HCT116 (cell line): ENCODE data around the gene DNM2. TPM values are rescaled to one million over a fixed set of nuclear protein-coding genes. Genes with fewer than 3 reads are reported as not detected.

ENCODE experiments used
- ATAC-seq: fragments of 200-7000 bp; cut with Tn5 transposase; 2 replicates; pipeline ENCODE4 v1.9.1; 2020; ENCODE audit warnings: mild to moderate bottlenecking, moderate library complexity
- BruUV-seq: library from RNA; stranded (reverse); fragments of 400-500 nt; replicated peaks from 2 replicates; lab custom pipeline; 2021; lab: Mats Ljungman, UMichigan
- CTCF ChIA-PET: fragments of 300-600 bp; sonication (Branson Sonifier 250); formaldehyde crosslinking; loops from one replicate; lab custom pipeline; 2021; ENCODE audit warnings: antibody characterized with exemption; lab: Charles Lee
- POLR2A ChIA-PET: fragments of 300-600, 350-600 bp; sonication (Branson Sonifier 250); formaldehyde crosslinking; loops from one replicate; lab custom pipeline; 2021; ENCODE audit warnings: antibody characterized with exemption; lab: Charles Lee
- RAD21 ChIA-PET, 2 experiments: fragments of 300-600 bp; sonication (Branson Sonifier 250); formaldehyde crosslinking; loops; one replicate each; lab custom pipeline; 2023; ENCODE audit warnings: low total read pairs in 2 of 2; ENCODE audit not compliant: uncharacterized antibody in 2 of 2, unreplicated experiment in 2 of 2, low non-redundant PET in 1 of 2; lab: Charles Lee
- DNase-seq: peaks from one replicate; pipeline ENCODE4 v3.0.0-alpha.2; 2010; ENCODE audit warnings: low read depth, low spot score
- H2AFZ ChIP-seq: fragments of 200-600 bp; shearing (Covaris generic), sonication (generic); 2 replicates; pipeline ENCODE4 v1.6.1; 2017; ENCODE audit warnings: low read depth, mixed run types, mixed read lengths, antibody characterized with exemption, low read length; ENCODE audit not compliant: poor library complexity, severe bottlenecking
- H3K27ac ChIP-seq: 2 replicates; pipeline ENCODE4 v1.5.1; 2012; ENCODE audit warnings: low read depth, low read length
- H3K27me3 ChIP-seq: fragments of 200-600 bp; sonication (generic); 2 replicates; pipeline ENCODE4 v1.6.1; 2016; ENCODE audit warnings: mixed run types, low read length, mixed read lengths; ENCODE audit not compliant: insufficient read depth
- H3K36me3 ChIP-seq, 2 experiments: fragments of 200-500 bp in 1 of 2; fragments of 200-600 bp in 1 of 2; sonication (Bioruptor generic) in 1 of 2; sonication (generic) in 1 of 2; 2 replicates each; pipeline versions ENCODE4 v1.5.1 to v1.6.1; 2014 to 2016; ENCODE audit warnings: low read length in 2 of 2, inconsistent platforms in 1 of 2, mixed read lengths in 1 of 2, mixed run types in 1 of 2; ENCODE audit not compliant: insufficient read depth in 2 of 2, control insufficient read depth in 1 of 2
- H3K4me1 ChIP-seq, 2 experiments: fragments of 200-600 bp in 1 of 2; sonication (generic) in 1 of 2; 2 replicates each; pipeline versions ENCODE4 v1.5.1 to v1.6.1; 2012 to 2017; ENCODE audit warnings: low read length in 2 of 2, inconsistent platforms in 1 of 2, mild to moderate bottlenecking in 1 of 2, mixed read lengths in 1 of 2, mixed run types in 1 of 2, moderate library complexity in 1 of 2; ENCODE audit not compliant: insufficient read depth in 2 of 2, control insufficient read depth in 1 of 2
- H3K4me2 ChIP-seq: fragments of 200-600 bp; sonication (generic); 2 replicates; pipeline ENCODE4 v1.6.1; 2017; ENCODE audit warnings: mixed run types, low read length, mixed read lengths
- H3K4me3 ChIP-seq, 2 experiments: fragments of 200-600 bp in 1 of 2; sonication (generic) in 1 of 2; replicated peaks in 1 of 2; 2 replicates each; pipeline ENCODE4 v1.5.1; 2011 to 2016; ENCODE audit warnings: low read length in 2 of 2, control low read depth in 1 of 2, low read depth in 1 of 2, mild to moderate bottlenecking in 1 of 2, mixed read lengths in 1 of 2, mixed run types in 1 of 2
- H3K79me2 ChIP-seq: fragments of 200-600 bp; sonication (generic); 2 replicates; pipeline ENCODE4 v1.6.1; 2017; ENCODE audit warnings: mild to moderate bottlenecking, mixed run types, low read length, moderate library complexity, mixed read lengths; ENCODE audit not compliant: insufficient read depth
- H3K9ac ChIP-seq: fragments of 200-600 bp; sonication (generic); 2 replicates; pipeline ENCODE4 v1.6.1; 2016; ENCODE audit warnings: low read length, mixed read lengths
- H3K9me2 ChIP-seq: fragments of 200-600 bp; sonication (generic), shearing (Covaris generic); 2 replicates; pipeline ENCODE4 v1.6.1; 2017; ENCODE audit warnings: mixed run types, mild to moderate bottlenecking, moderate library complexity; ENCODE audit not compliant: insufficient read depth
- H3K9me3 ChIP-seq, 2 experiments: fragments of 200-500 bp in 1 of 2; fragments of 200-600 bp in 1 of 2; sonication (Bioruptor generic) in 1 of 2; sonication (generic) in 1 of 2; 2 replicates each; pipeline ENCODE4 v1.6.1; 2014 to 2017; ENCODE audit warnings: low read length in 2 of 2, mixed read lengths in 2 of 2, inconsistent platforms in 1 of 2, low read depth in 1 of 2, mild to moderate bottlenecking in 1 of 2, mixed run types in 1 of 2, moderate library complexity in 1 of 2; ENCODE audit not compliant: control insufficient read depth in 1 of 2, insufficient read depth in 1 of 2
- H4K20me1 ChIP-seq: fragments of 200-600 bp; sonication (generic), shearing (Covaris generic); 2 replicates; pipeline ENCODE4 v1.6.1; 2017; ENCODE audit warnings: mixed run types, mild to moderate bottlenecking, moderate library complexity; ENCODE audit not compliant: insufficient read depth
- CBX3 ChIP-seq: IDR thresholded peaks from 2 replicates; pipeline ENCODE4 v1.6.1; 2012; ENCODE audit warnings: low read depth
- ELF1 ChIP-seq: IDR thresholded peaks from 2 replicates; pipeline ENCODE4 v1.6.1; 2012; ENCODE audit warnings: low read depth, borderline replicate concordance
- EZH2phosphoT487 ChIP-seq: fragments of 200-600 bp; IDR thresholded peaks from 2 replicates; pipeline ENCODE4 v1.6.1; 2018; ENCODE audit warnings: antibody characterized with exemption, borderline replicate concordance
- JUND ChIP-seq: IDR thresholded peaks from 2 replicates; pipeline ENCODE4 v1.6.1; 2012
- POLR2A ChIP-seq: IDR thresholded peaks from 2 replicates; pipeline ENCODE4 v1.7.0; 2011; ENCODE audit warnings: borderline replicate concordance; ENCODE audit not compliant: insufficient read depth, insufficient read length; ENCODE audit errors: extremely low read depth
- POLR2AphosphoS5 ChIP-seq: IDR thresholded peaks from 2 replicates; pipeline ENCODE4 v1.6.1; 2011; ENCODE audit warnings: mild to moderate bottlenecking, low read depth, low read length, moderate library complexity
- SP1 ChIP-seq: IDR thresholded peaks from 2 replicates; pipeline ENCODE4 v1.6.1; 2012; ENCODE audit warnings: low read depth
- SRF ChIP-seq: IDR thresholded peaks from 2 replicates; pipeline ENCODE4 v1.6.1; 2012; ENCODE audit warnings: low read depth
- TCF7L2 ChIP-seq: IDR thresholded peaks from 2 replicates; pipeline ENCODE4 v1.7.0; 2011; ENCODE audit warnings: borderline replicate concordance, inconsistent platforms; ENCODE audit not compliant: insufficient read depth, insufficient read length; ENCODE audit errors: extremely low read depth
- YY1 ChIP-seq: IDR thresholded peaks from 2 replicates; pipeline ENCODE4 v1.6.1; 2011; ENCODE audit warnings: low read length, low read depth, moderate library complexity, mild to moderate bottlenecking; ENCODE audit not compliant: insufficient replicate concordance; ENCODE audit errors: extremely low read depth
- ZFX ChIP-seq: fragments of 450-650 bp; IDR thresholded peaks from 2 replicates; pipeline ENCODE4 v1.6.1; 2017
- ZNF274 ChIP-seq: fragments of 200-500 bp; sonication (Bioruptor generic); IDR thresholded peaks from 2 replicates; pipeline ENCODE4 v1.6.1; 2014; ENCODE audit warnings: mild to moderate bottlenecking, low read depth, low read length, inconsistent platforms
- intact Hi-C: fragments of 100-400 bp; cut with micrococcal nuclease; formaldehyde crosslinking; loops from 2 replicates; pipeline ENCODE4 v1.10.0; 2022
- total RNA-seq: library from RNA; stranded (reverse); gene quantifications from one replicate; pipeline ENCODE4 v1.2.1, GENCODE V29; 2021; ENCODE audit not compliant: unreplicated experiment
- TF ChIP-seq, protein P1 (sequence below): IDR thresholded peaks from 2 replicates; pipeline ENCODE4 v1.6.1; 2012
- TF ChIP-seq, protein P2 (sequence below), 3 experiments: fragments of 200-600 bp in 1 of 3; sonication (generic) in 1 of 3; IDR thresholded peaks in 2 of 3; conservative IDR thresholded peaks in 1 of 3; 2 replicates each; pipeline ENCODE4 v1.5.1; 2012 to 2017; ENCODE audit warnings: low read depth in 2 of 3, low read length in 2 of 3, antibody characterized with exemption in 1 of 3, borderline replicate concordance in 1 of 3, control low read depth in 1 of 3, mild to moderate bottlenecking in 1 of 3, mixed read lengths in 1 of 3, mixed run types in 1 of 3, moderate library complexity in 1 of 3; ENCODE audit not compliant: insufficient read depth in 1 of 3
- TF ChIP-seq, protein P3 (sequence below): IDR thresholded peaks from 2 replicates; pipeline ENCODE4 v1.6.1; 2012
- TF ChIP-seq, protein P4 (sequence below): IDR thresholded peaks from 2 replicates; pipeline ENCODE4 v1.6.1; 2011; ENCODE audit warnings: mild to moderate bottlenecking, low read length, moderate library complexity; ENCODE audit not compliant: insufficient replicate concordance; ENCODE audit errors: extremely low read depth

DNM2 gene
- total RNA-seq, 1 experiment from 2014 or later: 183 TPM

GRCh38 chr19:10839114-10840050 is 121.5 kb downstream of the DNM2 start:
- no peak overlapping the region for H3K9ac ChIP-seq
- intact Hi-C loops: no loop called here
- TF ChIP-seq, protein P1, sequence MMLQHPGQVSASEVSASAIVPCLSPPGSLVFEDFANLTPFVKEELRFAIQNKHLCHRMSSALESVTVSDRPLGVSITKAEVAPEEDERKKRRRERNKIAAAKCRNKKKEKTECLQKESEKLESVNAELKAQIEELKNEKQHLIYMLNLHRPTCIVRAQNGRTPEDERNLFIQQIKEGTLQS: no peak
- no peak for TF ChIP-seq POLR2AphosphoS5
- TF ChIP-seq, protein P2, sequence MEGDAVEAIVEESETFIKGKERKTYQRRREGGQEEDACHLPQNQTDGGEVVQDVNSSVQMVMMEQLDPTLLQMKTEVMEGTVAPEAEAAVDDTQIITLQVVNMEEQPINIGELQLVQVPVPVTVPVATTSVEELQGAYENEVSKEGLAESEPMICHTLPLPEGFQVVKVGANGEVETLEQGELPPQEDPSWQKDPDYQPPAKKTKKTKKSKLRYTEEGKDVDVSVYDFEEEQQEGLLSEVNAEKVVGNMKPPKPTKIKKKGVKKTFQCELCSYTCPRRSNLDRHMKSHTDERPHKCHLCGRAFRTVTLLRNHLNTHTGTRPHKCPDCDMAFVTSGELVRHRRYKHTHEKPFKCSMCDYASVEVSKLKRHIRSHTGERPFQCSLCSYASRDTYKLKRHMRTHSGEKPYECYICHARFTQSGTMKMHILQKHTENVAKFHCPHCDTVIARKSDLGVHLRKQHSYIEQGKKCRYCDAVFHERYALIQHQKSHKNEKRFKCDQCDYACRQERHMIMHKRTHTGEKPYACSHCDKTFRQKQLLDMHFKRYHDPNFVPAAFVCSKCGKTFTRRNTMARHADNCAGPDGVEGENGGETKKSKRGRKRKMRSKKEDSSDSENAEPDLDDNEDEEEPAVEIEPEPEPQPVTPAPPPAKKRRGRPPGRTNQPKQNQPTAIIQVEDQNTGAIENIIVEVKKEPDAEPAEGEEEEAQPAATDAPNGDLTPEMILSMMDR (IDR thresholded peaks at IDR 0.05 in 2 of 3, conservative IDR thresholded peaks at IDR 0.05 in 1 of 3; ENCODE audit: borderline replicate concordance in 1 of 3, insufficient read depth in 1 of 3, low read depth in 2 of 3, low read length in 2 of 3): no peak
- TF ChIP-seq JUND: no peak
- no peak for TF ChIP-seq POLR2A
- TF ChIP-seq SRF: no peak
- TF ChIP-seq YY1: no peak
- TF ChIP-seq ZFX: no peak
- TF ChIP-seq, protein P3, sequence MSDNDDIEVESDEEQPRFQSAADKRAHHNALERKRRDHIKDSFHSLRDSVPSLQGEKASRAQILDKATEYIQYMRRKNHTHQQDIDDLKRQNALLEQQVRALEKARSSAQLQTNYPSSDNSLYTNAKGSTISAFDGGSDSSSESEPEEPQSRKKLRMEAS: no peak
- TF ChIP-seq ELF1: no peak
- TF ChIP-seq EZH2phosphoT487: no peak
- no peak for TF ChIP-seq CBX3
- TF ChIP-seq, protein P4, sequence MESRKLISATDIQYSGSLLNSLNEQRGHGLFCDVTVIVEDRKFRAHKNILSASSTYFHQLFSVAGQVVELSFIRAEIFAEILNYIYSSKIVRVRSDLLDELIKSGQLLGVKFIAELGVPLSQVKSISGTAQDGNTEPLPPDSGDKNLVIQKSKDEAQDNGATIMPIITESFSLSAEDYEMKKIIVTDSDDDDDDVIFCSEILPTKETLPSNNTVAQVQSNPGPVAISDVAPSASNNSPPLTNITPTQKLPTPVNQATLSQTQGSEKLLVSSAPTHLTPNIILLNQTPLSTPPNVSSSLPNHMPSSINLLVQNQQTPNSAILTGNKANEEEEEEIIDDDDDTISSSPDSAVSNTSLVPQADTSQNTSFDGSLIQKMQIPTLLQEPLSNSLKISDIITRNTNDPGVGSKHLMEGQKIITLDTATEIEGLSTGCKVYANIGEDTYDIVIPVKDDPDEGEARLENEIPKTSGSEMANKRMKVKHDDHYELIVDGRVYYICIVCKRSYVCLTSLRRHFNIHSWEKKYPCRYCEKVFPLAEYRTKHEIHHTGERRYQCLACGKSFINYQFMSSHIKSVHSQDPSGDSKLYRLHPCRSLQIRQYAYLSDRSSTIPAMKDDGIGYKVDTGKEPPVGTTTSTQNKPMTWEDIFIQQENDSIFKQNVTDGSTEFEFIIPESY: no peak
- no peak for TF ChIP-seq SP1
- no peak for TF ChIP-seq TCF7L2
- no peak for TF ChIP-seq ZNF274
- no peaks in the 10 kb centered on the region for H4K20me1 ChIP-seq
- H3K4me1 ChIP-seq: peaks cover 10 to 22% of the 10 kb centered on the region in 2 experiments; a peak in 3 of 4 replicates
- POLR2A ChIA-PET: no interaction called here
- no peak overlapping the region for H2AFZ ChIP-seq
- ATAC-seq (no peak), DNase-seq (no peak)
- H3K9me3 ChIP-seq: no peaks in the 10 kb centered on the region; a peak in 1 of 4 replicates
- RAD21 ChIA-PET: no interaction called here
- no peak overlapping the region for H3K27ac ChIP-seq
- no peak overlapping the region for H3K4me3 ChIP-seq
- no peaks in the 10 kb centered on the region for H3K79me2 ChIP-seq
- H3K27me3 ChIP-seq: no peaks in the 10 kb centered on the region
- no peaks in the 10 kb centered on the region for H3K9me2 ChIP-seq
- BruUV-seq: no TSS peak
- H3K36me3 ChIP-seq: no peaks in the 10 kb centered on the region
- CTCF ChIA-PET: interaction anchor here (0.7 to 1.4 kb wide), 3 partner anchors 19 to 448 kb away, joined by 3 to 5 read pairs (median 4); no protein-coding TSS in a partner anchor
- H3K4me2 ChIP-seq: no peak overlapping the region
